Measurements from ENCODE around the gene ATP10A. TPM values are rescaled to one million over a fixed set of nuclear protein-coding genes. Genes with fewer than 3 reads are reported as not detected.

ATP10A gene
- polyA plus RNA-seq, 1 donor (not counting 4 experiments of a cell fraction or from before 2014, with no cell fraction given): not detected

DNA sequence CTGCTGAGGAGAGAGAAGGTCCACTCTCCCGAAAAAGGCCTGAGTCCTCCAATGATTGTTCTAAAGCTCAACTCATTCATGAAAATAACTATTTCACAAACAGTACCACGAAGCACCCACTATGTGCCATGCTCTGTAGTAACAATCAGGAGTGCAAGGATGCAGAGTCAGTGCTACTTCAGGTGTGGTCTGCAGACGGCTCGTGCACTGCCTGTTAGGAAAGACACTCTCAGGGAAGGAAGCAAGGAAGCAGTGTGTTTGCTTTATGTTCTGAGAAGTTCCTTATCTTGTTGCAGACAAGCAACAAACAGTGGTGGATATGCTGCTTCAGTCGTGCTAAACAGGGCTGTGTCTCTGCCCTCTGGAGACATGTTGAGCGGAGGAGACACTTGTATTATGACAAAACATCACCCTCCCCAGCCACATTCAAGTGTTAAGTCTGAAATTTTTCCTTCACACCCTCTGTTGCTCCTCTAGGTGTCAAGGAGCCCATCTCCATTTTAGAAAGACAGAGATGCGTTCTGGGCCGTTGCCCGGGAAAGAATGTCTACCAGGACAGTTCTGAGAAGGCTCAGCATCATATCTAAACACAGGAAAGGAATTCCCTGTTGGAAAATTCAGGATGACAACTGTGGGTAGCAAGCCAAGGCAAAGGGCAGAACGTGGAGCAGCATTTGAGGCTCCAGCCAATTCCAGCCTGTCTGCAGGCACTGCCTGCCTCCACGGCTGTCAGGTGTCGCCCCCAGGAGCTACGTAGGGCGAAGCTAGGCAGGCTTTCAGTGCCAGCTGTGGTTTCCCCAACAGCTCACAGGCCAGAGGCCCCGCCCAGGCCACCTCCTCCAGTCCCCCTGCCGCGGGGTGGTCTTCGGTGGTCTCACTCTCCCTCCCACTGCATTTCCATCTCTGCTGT is 13.4 kb upstream of the ATP10A start:
- Histone ChIP-seq H3K9me1 (ENCODE audit: control insufficient read depth, extremely low read depth, insufficient read depth, low read length) (no peaks in the 10 kb centered on the region), H3K4me2 (ENCODE audit: control insufficient read depth, extremely low read depth, insufficient read depth, low read depth, low read length) (no peak overlapping the region), H3K4me3 (ENCODE audit: control insufficient read depth in 2 of 3, extremely low read depth in 1 of 3, insufficient read depth in 2 of 3, low read depth in 1 of 3, low read length in 3 of 3) (no peak overlapping the region), H3K4me1 (ENCODE audit: control insufficient read depth, extremely low read depth, insufficient read depth, low read length) (no peaks in the 10 kb centered on the region), H3K79me2 (ENCODE audit: control insufficient read depth, insufficient read depth, low read length) (no peaks in the 10 kb centered on the region), H3K27ac (ENCODE audit: control insufficient read depth, insufficient read depth, low read length) (no peak overlapping the region), H3K27me3 (ENCODE audit: control insufficient read depth, extremely low read depth, insufficient read depth, low read length) (no peaks in the 10 kb centered on the region), H2AFZ (ENCODE audit: control insufficient read depth, low read length) (no peak overlapping the region), H4K20me1 (ENCODE audit: control insufficient read depth, extremely low read depth, insufficient read depth, low read length) (no peaks in the 10 kb centered on the region), H3K9me3 (ENCODE audit: control insufficient read depth, low read depth, low read length) (peaks cover 2% of the 10 kb centered on the region), H3K9ac (ENCODE audit: control insufficient read depth, extremely low read depth, insufficient read depth, low read length) (no peak overlapping the region), H3K36me3 (ENCODE audit: control insufficient read depth in 2 of 2, extremely low read depth in 1 of 2, insufficient read depth in 2 of 2, low read length in 2 of 2) (no peaks in the 10 kb centered on the region)
- TF ChIP-seq EZH2 (IDR thresholded peaks at IDR 0.05; ENCODE audit: low read length): no peak
- TF ChIP-seq CTCF (optimal IDR thresholded peaks at IDR 0.05 in 1 of 3, IDR thresholded peaks at IDR 0.05 in 1 of 3, conservative IDR thresholded peaks at IDR 0.05 in 1 of 3; ENCODE audit: extremely low read depth in 1 of 3, insufficient read depth in 2 of 3, low read length in 3 of 3): no peak
- FAIRE-seq (no peak), DNase-seq (ENCODE audit: low read depth, low spot score) (no peak)
- dilution Hi-C loops (cut with MboI; ENCODE audit: extremely low pct_ligation_motif_present, low sequenced_read_pairs): no loop called here

- TF ChIP-seq EZH2 (IDR thresholded peaks at IDR 0.05; ENCODE audit: low read length): no peak
- TF ChIP-seq CTCF (optimal IDR thresholded peaks at IDR 0.05 in 1 of 3, IDR thresholded peaks at IDR 0.05 in 1 of 3, conservative IDR thresholded peaks at IDR 0.05 in 1 of 3; ENCODE audit: extremely low read depth in 1 of 3, insufficient read depth in 2 of 3, low read length in 3 of 3): no peak
- H3K9me1 ChIP-seq (ENCODE audit: control insufficient read depth, extremely low read depth, insufficient read depth, low read length): no peaks in the 10 kb centered on the region
- DNase-seq (ENCODE audit: low read depth, low spot score): no peak
- no peak overlapping the region for H3K27ac ChIP-seq (ENCODE audit: control insufficient read depth, insufficient read depth, low read length)
- H3K4me2 ChIP-seq (ENCODE audit: control insufficient read depth, extremely low read depth, insufficient read depth, low read depth, low read length): no peak overlapping the region
- H4K20me1 ChIP-seq (ENCODE audit: control insufficient read depth, extremely low read depth, insufficient read depth, low read length): no peaks in the 10 kb centered on the region
- H3K9ac ChIP-seq (ENCODE audit: control insufficient read depth, extremely low read depth, insufficient read depth, low read length): no peak overlapping the region
- no peak for FAIRE-seq
- H3K79me2 ChIP-seq (ENCODE audit: control insufficient read depth, insufficient read depth, low read length): no peaks in the 10 kb centered on the region
- H3K9me3 ChIP-seq (ENCODE audit: control insufficient read depth, low read depth, low read length): peaks cover 2% of the 10 kb centered on the region
- dilution Hi-C loops (cut with MboI; ENCODE audit: extremely low pct_ligation_motif_present, low sequenced_read_pairs): no loop called here
- H3K36me3 ChIP-seq (ENCODE audit: control insufficient read depth in 2 of 2, extremely low read depth in 1 of 2, insufficient read depth in 2 of 2, low read length in 2 of 2): no peaks in the 10 kb centered on the region
- H3K4me3 ChIP-seq (ENCODE audit: control insufficient read depth in 2 of 3, extremely low read depth in 1 of 3, insufficient read depth in 2 of 3, low read depth in 1 of 3, low read length in 3 of 3): no peak overlapping the region
- H3K4me1 ChIP-seq (ENCODE audit: control insufficient read depth, extremely low read depth, insufficient read depth, low read length): no peaks in the 10 kb centered on the region
- no peak overlapping the region for H2AFZ ChIP-seq (ENCODE audit: control insufficient read depth, low read length)
- H3K27me3 ChIP-seq (ENCODE audit: control insufficient read depth, extremely low read depth, insufficient read depth, low read length): no peaks in the 10 kb centered on the region
Observed at GRCh38 chr15:25875566-25875965, 12.4 kb upstream of the ATP10A start.
